ENCODE data around the gene PCDHA1. TPM values are rescaled to one million over a fixed set of nuclear protein-coding genes. Genes with fewer than 3 reads are reported as not detected.

PCDHA1 gene
- total RNA-seq, 1 donor from 2014 or later, result not detected

GRCh38 chr5:141050622-141051520 lies 264.9 kb downstream of the PCDHA1 start, which contains the start of gene PCDHB1:
TSS of gene PCDHB1 (plus strand) at chr5:141051374. CDS start at chr5:141051471, 97 bp downstream.
- no peaks in the 10 kb centered on the region for H3K36me3 ChIP-seq (ENCODE audit: control insufficient read depth, insufficient read depth, low read length)
- H3K27me3 ChIP-seq (ENCODE audit: control insufficient read depth, insufficient read depth, low read length), result peaks cover 4% of the 10 kb centered on the region
- no peak for TF ChIP-seq CTCF (IDR thresholded peaks at IDR 0.05; ENCODE audit: insufficient read depth, low read length, poor library complexity, severe bottlenecking)
- no peak for DNase-seq (ENCODE audit: low read depth)
- H3K4me3 ChIP-seq (ENCODE audit: low read depth, low read length), result peak within 1 kb of the TSS; percentile 11

GRCh38 chr5:141051521-141051866 lies 265.6 kb downstream of the PCDHA1 start:
- DNase-seq (ENCODE audit: low read depth), result no peak
- H3K27me3 ChIP-seq (ENCODE audit: control insufficient read depth, insufficient read depth, low read length), result peaks cover 4% of the 10 kb centered on the region
- no peaks in the 10 kb centered on the region for H3K36me3 ChIP-seq (ENCODE audit: control insufficient read depth, insufficient read depth, low read length)
- TF ChIP-seq CTCF (IDR thresholded peaks at IDR 0.05; ENCODE audit: insufficient read depth, low read length, poor library complexity, severe bottlenecking), result no peak
- H3K4me3 ChIP-seq (ENCODE audit: low read depth, low read length), result peak overlapping the region; percentile 11

Other genes with a start within 250 kb of the PCDHA1 start
- 6.4 and 13.3 TPM in 2 replicates for gene EIF4EBP3, start 238.5 kb upstream of the PCDHA1 start, total RNA-seq
- 42.1 and 45.5 TPM in 2 replicates for gene SRA1, start 228.7 kb upstream of the PCDHA1 start, total RNA-seq
- gene APBB3, start 221.5 kb upstream of the PCDHA1 start, total RNA-seq, result 9.6 and 13.3 TPM in 2 replicates
- gene SLC35A4, start 221.3 kb upstream of the PCDHA1 start, total RNA-seq, result 55.9 and 60.5 TPM in 2 replicates
- 0.29 and 1.9 TPM in 2 replicates for gene CD14, start 153.0 kb upstream of the PCDHA1 start, total RNA-seq
- gene TMCO6, start 146.7 kb upstream of the PCDHA1 start, total RNA-seq, result 35.6 and 66.8 TPM in 2 replicates
- gene NDUFA2, start 138.5 kb upstream of the PCDHA1 start, total RNA-seq, result 46.4 and 51.2 TPM in 2 replicates
- 107 and 111 TPM in 2 replicates for gene IK, start 138.3 kb upstream of the PCDHA1 start, total RNA-seq
- gene WDR55, start 121.2 kb upstream of the PCDHA1 start, total RNA-seq, result 20.1 and 22.5 TPM in 2 replicates
- 0.34 and 1.0 TPM in 2 replicates for gene DND1, start 112.6 kb upstream of the PCDHA1 start, total RNA-seq
- 80.6 and 97.1 TPM in 2 replicates for gene HARS1, start 94.8 kb upstream of the PCDHA1 start, total RNA-seq
- 31.6 and 33.9 TPM in 2 replicates for gene HARS2, start 94.7 kb upstream of the PCDHA1 start, total RNA-seq
- gene ZMAT2, start 85.7 kb upstream of the PCDHA1 start, total RNA-seq, result 27.2 and 42.4 TPM in 2 replicates
- gene PCDHA2, start 8.7 kb downstream of the PCDHA1 start, total RNA-seq, result not detected in 2 replicates
- 0.07 and 0.25 TPM in 2 replicates for gene PCDHA3, start 14.9 kb downstream of the PCDHA1 start, total RNA-seq
- 0.27 and 1.2 TPM in 2 replicates for gene PCDHA4, start 20.9 kb downstream of the PCDHA1 start, total RNA-seq
- gene PCDHA5, start 35.5 kb downstream of the PCDHA1 start, total RNA-seq, result not detected in 2 replicates
- 0.21 and 0.27 TPM in 2 replicates for gene PCDHA6, start 41.8 kb downstream of the PCDHA1 start, total RNA-seq
- 0.07 and 0.25 TPM in 2 replicates for gene PCDHA7, start 48.1 kb downstream of the PCDHA1 start, total RNA-seq
- gene PCDHA8, start 55.0 kb downstream of the PCDHA1 start, total RNA-seq, result under 0.01 TPM in 1 of 2 replicates, not detected in the other
- under 0.01 TPM in 2 replicates for gene PCDHA9, start 62.2 kb downstream of the PCDHA1 start, total RNA-seq
- 0.33 and 0.68 TPM in 2 replicates for gene PCDHA10, start 69.8 kb downstream of the PCDHA1 start, total RNA-seq
- gene PCDHA11, start 82.8 kb downstream of the PCDHA1 start, total RNA-seq, result 0.48 and 1.2 TPM in 2 replicates
- 0.08 and 0.96 TPM in 2 replicates for gene PCDHA12, start 89.2 kb downstream of the PCDHA1 start, total RNA-seq
- gene PCDHA13, start 96.0 kb downstream of the PCDHA1 start, total RNA-seq, result 0.21 TPM in 1 of 2 replicates, not detected in the other
- gene PCDHAC1, start 140.2 kb downstream of the PCDHA1 start, total RNA-seq, result 0.07 and 0.17 TPM in 2 replicates
- 0.48 and 0.92 TPM in 2 replicates for gene PCDHAC2, start 180.3 kb downstream of the PCDHA1 start, total RNA-seq

Data from kidney epithelial cell (primary cell).